Immature natural killer cell (primary cell): ENCODE results near the gene TBC1D3I. TPM values are rescaled to one million over a fixed set of nuclear protein-coding genes. Genes with fewer than 3 reads are reported as not detected.
"Not testable (repeated sequence)": the region's sequence is repeated elsewhere in the genome, so short reads cannot be mapped to it uniquely, and the experiment has no call there.

ENCODE experiments used
- DNase-seq, 3 donors: peaks; one replicate each; pipeline ENCODE4 v3.0.0; 2022; ENCODE audit warnings: mixed read lengths in 1 of 3
- H3K27ac Mint-ChIP-seq, 6 donors: one replicate each; pipeline ENCODE4 v1.8.0; 2020; ENCODE audit warnings: mixed read lengths in 6 of 6, mild to moderate bottlenecking in 5 of 6, inconsistent platforms in 4 of 6, moderate library complexity in 3 of 6
- H3K27me3 Mint-ChIP-seq, 3 donors: one replicate each; pipeline ENCODE4 v1.8.0; 2020 to 2021; ENCODE audit warnings: low read depth in 3 of 3, mild to moderate bottlenecking in 3 of 3, mixed read lengths in 3 of 3, moderate library complexity in 3 of 3, inconsistent platforms in 1 of 3
- H3K36me3 Mint-ChIP-seq, 3 donors: one replicate each; pipeline ENCODE4 v1.8.0; 2020; ENCODE audit warnings: mixed read lengths in 3 of 3, inconsistent platforms in 2 of 3, mild to moderate bottlenecking in 2 of 3
- H3K4me1 Mint-ChIP-seq, 2 donors: one replicate each; pipeline ENCODE4 v1.8.0; 2020; ENCODE audit warnings: inconsistent platforms in 2 of 2, mild to moderate bottlenecking in 2 of 2, mixed read lengths in 2 of 2, moderate library complexity in 1 of 2
- H3K4me3 Mint-ChIP-seq, 5 donors: one replicate each; pipeline ENCODE4 v1.8.0; 2020; ENCODE audit warnings: mild to moderate bottlenecking in 5 of 5, mixed read lengths in 5 of 5, inconsistent platforms in 3 of 5, moderate library complexity in 3 of 5
- H3K9me3 Mint-ChIP-seq, 6 donors: one replicate each; pipeline ENCODE4 v1.8.0; 2020; ENCODE audit warnings: mild to moderate bottlenecking in 6 of 6, mixed read lengths in 6 of 6, inconsistent platforms in 4 of 6, moderate library complexity in 3 of 6
- polyA plus RNA-seq, 3 donors: library from polyadenylated mRNA; unstranded; fragments of 300-500 nt; fragmentation: Illumina TruSeq; gene quantifications; one replicate each; pipeline ENCODE4 v1.2.3, GENCODE V29; 2021

Gene TBC1D3I
- not detected for polyA plus RNA-seq

DNA sequence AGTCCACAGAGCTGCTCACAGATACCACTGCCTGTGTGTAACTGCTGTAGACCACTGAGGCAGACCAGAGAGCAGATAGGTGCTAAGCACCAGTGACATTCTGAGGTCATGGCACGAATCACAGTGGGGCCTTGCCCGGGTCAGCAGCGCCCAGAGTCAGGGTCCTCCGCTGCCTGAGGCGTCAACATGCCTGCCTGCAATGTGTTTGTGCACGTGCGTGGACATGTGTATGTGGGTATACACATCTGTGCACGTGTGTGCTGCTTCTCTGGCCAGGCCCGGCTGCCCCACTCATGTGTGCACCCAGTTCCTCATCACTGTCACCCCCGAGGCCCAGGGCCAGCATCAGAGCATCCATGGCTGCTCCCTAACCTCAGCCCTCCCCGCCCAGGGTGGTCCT is at the start of gene TBC1D3I:
Gene TBC1D3I, minus strand, starts transcription at position 101 of the 400 bp plus-strand sequence. CDS start 1,585 bp downstream, outside the sequence.
- not testable (repeated sequence) for H3K36me3 Mint-ChIP-seq, H3K9me3 Mint-ChIP-seq, H3K27ac Mint-ChIP-seq, DNase-seq, H3K4me1 Mint-ChIP-seq, H3K27me3 Mint-ChIP-seq, H3K4me3 Mint-ChIP-seq

DNA sequence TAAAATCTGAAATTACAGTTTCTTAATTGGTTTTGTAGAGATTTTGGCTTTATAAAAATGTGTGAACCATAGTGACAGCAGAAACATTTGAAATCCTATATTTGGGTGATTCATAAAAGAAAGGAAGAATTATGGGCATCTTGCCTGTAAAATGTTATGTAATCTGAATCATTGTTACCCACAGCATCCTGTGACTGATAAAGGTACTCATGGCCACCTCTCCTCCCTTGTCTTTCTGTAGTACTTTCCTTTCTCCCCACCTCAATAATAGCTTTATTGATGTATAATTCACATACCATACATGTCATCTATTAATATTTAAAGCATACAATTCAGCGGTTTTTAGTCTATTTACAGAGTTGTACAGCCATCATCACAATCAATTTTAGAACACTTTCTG is 30.8 kb upstream of the TBC1D3I start:
- H3K27me3 Mint-ChIP-seq, result not testable (repeated sequence)

DNA sequence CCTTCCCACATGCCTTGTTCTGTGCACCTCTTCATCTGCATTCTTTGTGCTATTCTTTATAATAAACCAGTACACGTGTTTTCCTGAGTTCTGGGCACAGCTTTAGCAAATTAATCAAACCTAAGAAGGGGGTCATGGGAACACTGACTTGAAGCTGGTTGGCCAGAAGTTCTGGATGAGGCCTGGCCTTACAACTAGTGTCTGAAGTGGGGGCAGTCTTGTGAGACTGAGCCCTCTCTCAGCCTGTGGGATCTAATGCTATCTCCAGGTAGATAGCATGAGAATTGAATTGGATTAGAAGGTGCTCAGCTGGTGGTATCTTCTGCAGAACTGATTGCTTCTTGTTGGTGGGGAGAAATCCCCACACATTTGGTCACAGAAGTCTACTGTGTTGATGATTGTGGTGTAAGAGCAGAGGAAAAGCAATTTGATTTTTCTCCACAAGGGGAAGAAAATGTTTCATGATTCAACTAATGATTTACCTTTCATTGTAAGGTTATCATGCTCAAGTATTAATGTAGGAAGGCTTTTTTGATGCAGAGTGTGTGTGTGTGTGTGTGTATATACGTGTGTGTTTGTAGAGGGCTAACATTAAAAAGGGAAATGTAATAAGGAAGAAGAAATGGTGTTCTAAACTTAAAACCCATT is 25.7 kb upstream of the TBC1D3I start:
- DNase-seq, H3K4me1 Mint-ChIP-seq: not testable (repeated sequence)

More for the DNA sequence above, 30.8 kb upstream of the TBC1D3I start:
- not testable (repeated sequence) for H3K9me3 Mint-ChIP-seq, H3K36me3 Mint-ChIP-seq, DNase-seq, H3K4me3 Mint-ChIP-seq, H3K4me1 Mint-ChIP-seq, H3K27ac Mint-ChIP-seq

GRCh38 chr17:36284219-36284618 is 19.8 kb upstream of the TBC1D3I start:
- not testable (repeated sequence) for H3K4me3 Mint-ChIP-seq, H3K4me1 Mint-ChIP-seq, H3K27ac Mint-ChIP-seq, DNase-seq, H3K27me3 Mint-ChIP-seq, H3K36me3 Mint-ChIP-seq, H3K9me3 Mint-ChIP-seq

More for the DNA sequence above, 25.7 kb upstream of the TBC1D3I start:
- H3K9me3 Mint-ChIP-seq, H3K27ac Mint-ChIP-seq, H3K4me3 Mint-ChIP-seq, H3K36me3 Mint-ChIP-seq, H3K27me3 Mint-ChIP-seq: not testable (repeated sequence)

- DNase-seq, H3K4me3 Mint-ChIP-seq, H3K27me3 Mint-ChIP-seq: not testable (repeated sequence)
Observed at GRCh38 chr17:36283256-36283655, 18.9 kb upstream of the TBC1D3I start.

DNA sequence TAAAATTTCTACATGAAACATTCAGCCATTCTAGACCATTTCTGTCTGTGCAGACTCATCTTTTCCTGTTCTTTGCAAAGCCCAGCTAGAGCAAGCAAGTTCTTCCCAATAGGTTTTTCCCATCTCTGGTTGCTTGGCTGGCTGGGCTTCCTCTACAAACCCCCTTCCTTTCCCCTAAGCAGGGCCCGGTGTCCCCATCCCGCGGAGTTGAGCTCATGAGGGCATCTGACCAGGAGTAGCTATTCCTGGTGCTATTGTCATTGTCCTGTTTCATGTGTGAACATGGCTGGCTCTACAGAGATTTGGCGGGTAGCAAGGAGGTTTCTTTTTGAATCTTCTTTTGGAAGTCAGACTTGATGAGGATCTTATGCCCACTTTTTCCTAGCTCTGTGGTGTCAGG is 22.3 kb downstream of the TBC1D3I start:
- H3K27ac Mint-ChIP-seq, H3K4me3 Mint-ChIP-seq, H3K36me3 Mint-ChIP-seq, H3K27me3 Mint-ChIP-seq, H3K4me1 Mint-ChIP-seq, H3K9me3 Mint-ChIP-seq, DNase-seq: not testable (repeated sequence)

More at GRCh38 chr17:36283256-36283655, 18.9 kb upstream of the TBC1D3I start:
- H3K36me3 Mint-ChIP-seq, H3K4me1 Mint-ChIP-seq, H3K9me3 Mint-ChIP-seq, H3K27ac Mint-ChIP-seq: not testable (repeated sequence)

DNA sequence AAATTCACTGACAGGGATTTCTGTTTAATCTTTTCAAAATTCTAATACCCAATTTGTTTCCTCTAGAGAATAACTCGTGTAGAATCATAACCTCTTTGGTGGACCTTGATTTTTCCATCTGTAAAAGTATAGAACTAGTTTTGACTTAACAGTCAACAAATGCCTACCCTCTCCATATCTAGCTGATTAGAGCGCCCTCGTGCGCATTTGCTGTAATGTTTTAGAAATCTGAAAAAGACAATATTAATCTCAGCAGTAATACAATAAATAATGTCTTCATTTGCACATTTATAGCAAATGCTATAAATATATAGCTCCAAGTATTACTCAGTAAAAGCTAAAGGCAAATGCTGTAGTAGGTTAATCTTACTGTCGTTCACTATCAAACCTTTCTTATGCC is 34.7 kb downstream of the TBC1D3I start:
- not testable (repeated sequence) for H3K27me3 Mint-ChIP-seq, H3K9me3 Mint-ChIP-seq, H3K36me3 Mint-ChIP-seq, H3K27ac Mint-ChIP-seq, H3K4me3 Mint-ChIP-seq, H3K4me1 Mint-ChIP-seq
- DNase-seq, result peak; percentile 12 to 71 (median 19)

DNA sequence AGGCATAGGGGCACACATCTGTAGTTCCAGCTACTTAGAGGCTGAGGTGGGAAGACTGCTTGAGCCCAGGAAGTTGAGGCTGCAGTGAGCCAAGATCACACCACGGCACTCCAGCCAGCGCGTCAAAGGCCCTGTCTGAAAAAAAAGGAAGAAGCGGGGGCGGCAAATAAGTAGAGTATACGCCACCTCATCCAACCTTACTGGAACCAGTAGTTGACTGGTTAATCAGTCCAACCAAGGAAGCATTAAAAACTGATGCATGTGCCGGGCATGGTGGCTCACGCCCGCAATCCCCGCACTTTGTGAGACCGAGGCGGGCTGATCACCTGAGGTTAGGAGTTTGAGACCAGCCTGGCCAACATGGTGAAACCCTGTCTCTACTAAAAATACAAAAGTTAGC is 41.4 kb downstream of the TBC1D3I start:
- H3K36me3 Mint-ChIP-seq, H3K27ac Mint-ChIP-seq, H3K27me3 Mint-ChIP-seq, H3K4me1 Mint-ChIP-seq, DNase-seq, H3K9me3 Mint-ChIP-seq, H3K4me3 Mint-ChIP-seq: not testable (repeated sequence)

GRCh38 chr17:36221581-36222100 is 42.7 kb downstream of the TBC1D3I start:
- not testable (repeated sequence) for H3K27ac Mint-ChIP-seq, H3K27me3 Mint-ChIP-seq, H3K4me3 Mint-ChIP-seq, H3K4me1 Mint-ChIP-seq, H3K9me3 Mint-ChIP-seq, H3K36me3 Mint-ChIP-seq, DNase-seq

- not testable (repeated sequence) for DNase-seq, H3K4me1 Mint-ChIP-seq, H3K27me3 Mint-ChIP-seq, H3K27ac Mint-ChIP-seq, H3K9me3 Mint-ChIP-seq, H3K4me3 Mint-ChIP-seq, H3K36me3 Mint-ChIP-seq
Observed at GRCh38 chr17:36220737-36221580, 43.4 kb downstream of the TBC1D3I start.

DNA sequence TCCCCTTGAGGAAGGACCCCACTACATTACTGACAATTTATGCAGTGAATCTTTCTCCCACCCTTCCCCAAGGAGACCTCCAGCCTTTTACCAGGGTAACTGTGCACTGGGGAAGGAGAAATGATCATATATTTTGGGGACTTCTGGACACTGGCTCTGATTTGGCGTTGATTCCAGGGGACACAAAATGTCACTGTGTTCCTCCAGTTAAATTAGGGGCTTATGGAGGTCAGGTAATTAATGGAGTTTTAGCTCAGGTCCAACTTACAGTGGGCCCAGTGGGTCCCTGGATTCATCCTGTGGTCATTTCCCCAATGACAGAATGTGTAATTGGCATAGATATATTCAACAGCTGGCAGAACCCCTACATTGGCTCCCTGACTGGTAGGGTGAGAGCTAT is 44.8 kb downstream of the TBC1D3I start:
- not testable (repeated sequence) for H3K4me3 Mint-ChIP-seq, DNase-seq, H3K27me3 Mint-ChIP-seq, H3K9me3 Mint-ChIP-seq, H3K27ac Mint-ChIP-seq, H3K36me3 Mint-ChIP-seq
- peaks cover 19 to 20% of the 10 kb centered on the region in 2 donors for H3K4me1 Mint-ChIP-seq

GRCh38 chr17:36215406-36216308 is 48.7 kb downstream of the TBC1D3I start:
- H3K27me3 Mint-ChIP-seq, H3K9me3 Mint-ChIP-seq, H3K36me3 Mint-ChIP-seq, DNase-seq: not testable (repeated sequence)
- Mint-ChIP-seq H3K4me3 (peak overlapping the region in 4 of 5 donors; percentile 19 to 73 (median 70)), H3K27ac (peak overlapping the region in 4 of 6 donors; percentile 55 to 91 (median 69)), H3K4me1 (peaks cover 58 to 59% of the 10 kb centered on the region in 2 donors)

DNA sequence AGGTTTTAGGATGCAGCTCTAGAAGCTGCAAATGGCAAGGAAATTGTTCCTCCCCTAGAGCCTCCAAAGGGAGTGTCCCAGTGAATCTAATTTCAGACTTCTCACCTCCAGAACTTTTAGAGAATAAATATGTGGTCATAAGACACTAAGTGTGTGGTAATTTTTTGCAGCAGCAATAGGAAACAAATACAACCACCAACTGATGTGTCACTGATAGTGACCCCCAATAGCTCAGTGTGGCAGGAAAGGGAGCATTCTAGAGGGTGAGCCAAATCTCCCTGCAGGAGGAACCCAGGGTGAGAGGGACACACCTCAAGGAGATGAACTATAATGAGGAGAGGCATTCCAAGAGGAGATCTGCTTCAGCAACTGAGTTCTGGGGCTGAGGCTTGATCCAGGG is 49.5 kb downstream of the TBC1D3I start:
- H3K36me3 Mint-ChIP-seq, result peaks cover 0 to 9% (median 0%) of the 10 kb centered on the region in 3 donors
- peaks cover 0 to 3% (median 2%) of the 10 kb centered on the region in 3 donors for H3K27me3 Mint-ChIP-seq
- H3K4me3 Mint-ChIP-seq, result peak overlapping the region; percentile 19 to 73 (median 67)
- DNase-seq, result peak in 1 of 3 donors; percentile 60
- peak overlapping the region; percentile 38 to 91 (median 67) for H3K27ac Mint-ChIP-seq
- H3K4me1 Mint-ChIP-seq, result peaks cover 65 to 66% of the 10 kb centered on the region in 2 donors
- H3K9me3 Mint-ChIP-seq, result peaks cover 0 to 4% (median under 1%) of the 10 kb centered on the region in 6 donors
